ENCODE data around the gene CPT2. TPM values are rescaled to one million over a fixed set of nuclear protein-coding genes. Genes with fewer than 3 reads are reported as not detected.

Gene CPT2
- total and polyA plus RNA-seq, 2 of the 13 experiments (the other 11 are each of a cell fraction or from before 2014, with no cell fraction given), result 12.6 to 14.6 TPM

DNA sequence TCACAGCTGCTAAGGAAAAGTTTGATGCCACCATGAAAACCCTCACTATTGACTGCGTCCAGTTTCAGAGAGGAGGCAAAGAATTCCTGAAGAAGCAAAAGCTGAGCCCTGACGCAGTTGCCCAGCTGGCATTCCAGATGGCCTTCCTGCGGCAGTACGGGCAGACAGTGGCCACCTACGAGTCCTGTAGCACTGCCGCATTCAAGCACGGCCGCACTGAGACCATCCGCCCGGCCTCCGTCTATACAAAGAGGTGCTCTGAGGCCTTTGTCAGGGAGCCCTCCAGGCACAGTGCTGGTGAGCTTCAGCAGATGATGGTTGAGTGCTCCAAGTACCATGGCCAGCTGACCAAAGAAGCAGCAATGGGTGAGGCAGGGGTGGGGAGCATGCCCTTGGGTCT, 14.3 kb downstream of the CPT2 start:
- Histone ChIP-seq H4K20me1 (ENCODE audit: insufficient read depth, low read length) (no peaks in the 10 kb centered on the region), H3K4me1 (ENCODE audit: insufficient read depth, low read length) (no peaks in the 10 kb centered on the region), H3K9ac (ENCODE audit: insufficient read depth, low read depth, low read length) (no peak overlapping the region), H3K36me3 (replicated peaks in 1 of 2; ENCODE audit: control insufficient read depth in 1 of 2, insufficient read depth in 2 of 2, low read length in 2 of 2) (peaks cover 21 to 55% of the 10 kb centered on the region in 2 experiments; a peak in 4 of 5 replicates), H3K79me2 (ENCODE audit: insufficient read depth, low read length) (no peaks in the 10 kb centered on the region), H2AFZ (ENCODE audit: low read length) (no peak overlapping the region), H3K4me3 (replicated peaks in 1 of 3; ENCODE audit: insufficient read depth in 1 of 3, low read depth in 2 of 3, low read length in 3 of 3) (no peak overlapping the region), H3K27me3 (ENCODE audit: control insufficient read depth in 1 of 2, insufficient read depth in 2 of 2, low read length in 2 of 2) (no peaks in the 10 kb centered on the region), H3K4me2 (ENCODE audit: low read depth, low read length) (no peak overlapping the region), H3K27ac (ENCODE audit: extremely low read length, insufficient read depth, low read length) (no peak overlapping the region), H3K9me3 (ENCODE audit: low read length) (peaks cover 9% of the 10 kb centered on the region; the same call in 1 of the 2 replicates)
- ChIA-PET CTCF (ENCODE audit: low intra/inter-chr PET ratio, low total read pairs) (no interaction called here), POLR2A (no interaction called here)
- FAIRE-seq, result no peak
- WGBS (ENCODE audit: low lambda C conversion rate), result 100% methylated on average over 9 of the region's 11 CpGs
- no TSS peak for BruUV-seq (replicated peaks)
- ATAC-seq, result no peak; the same call in 2 of the 3 replicates
- in situ Hi-C loops (cut with HindIII; ENCODE audit: extremely low pct_ligation_motif_present, low pct_unique_long_range_greater_than_20kb) (no loop called here), intact Hi-C loops (cut with micrococcal nuclease; ENCODE audit: unreplicated experiment) (no loop called here)
- DNase-seq (ENCODE audit: low spot score), result no peak
- TF ChIP-seq, protein P1, sequence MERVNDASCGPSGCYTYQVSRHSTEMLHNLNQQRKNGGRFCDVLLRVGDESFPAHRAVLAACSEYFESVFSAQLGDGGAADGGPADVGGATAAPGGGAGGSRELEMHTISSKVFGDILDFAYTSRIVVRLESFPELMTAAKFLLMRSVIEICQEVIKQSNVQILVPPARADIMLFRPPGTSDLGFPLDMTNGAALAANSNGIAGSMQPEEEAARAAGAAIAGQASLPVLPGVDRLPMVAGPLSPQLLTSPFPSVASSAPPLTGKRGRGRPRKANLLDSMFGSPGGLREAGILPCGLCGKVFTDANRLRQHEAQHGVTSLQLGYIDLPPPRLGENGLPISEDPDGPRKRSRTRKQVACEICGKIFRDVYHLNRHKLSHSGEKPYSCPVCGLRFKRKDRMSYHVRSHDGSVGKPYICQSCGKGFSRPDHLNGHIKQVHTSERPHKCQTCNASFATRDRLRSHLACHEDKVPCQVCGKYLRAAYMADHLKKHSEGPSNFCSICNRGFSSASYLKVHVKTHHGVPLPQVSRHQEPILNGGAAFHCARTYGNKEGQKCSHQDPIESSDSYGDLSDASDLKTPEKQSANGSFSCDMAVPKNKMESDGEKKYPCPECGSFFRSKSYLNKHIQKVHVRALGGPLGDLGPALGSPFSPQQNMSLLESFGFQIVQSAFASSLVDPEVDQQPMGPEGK (CRISPR knock-in tag; IDR thresholded peaks at IDR 0.05), result no peak
- TF ChIP-seq HDAC6 (IDR thresholded peaks at IDR 0.05; ENCODE audit: low read depth, low read length) (no peak), SATB2 (CRISPR knock-in tag; IDR thresholded peaks at IDR 0.05) (no peak), SP140L (CRISPR knock-in tag; IDR thresholded peaks at IDR 0.05; ENCODE audit: borderline replicate concordance) (no peak), CEBPG (CRISPR knock-in tag; IDR thresholded peaks at IDR 0.05) (no peak), ZNF232 (CRISPR knock-in tag; IDR thresholded peaks at IDR 0.05; ENCODE audit: borderline replicate concordance) (no peak), SCMH1 (CRISPR knock-in tag; IDR thresholded peaks at IDR 0.05; ENCODE audit: borderline replicate concordance) (no peak), NFRKB (IDR thresholded peaks at IDR 0.05) (no peak), NR2F2 (IDR thresholded peaks at IDR 0.05; ENCODE audit: borderline replicate concordance, low read depth) (no peak), MTF1 (CRISPR knock-in tag; IDR thresholded peaks at IDR 0.05) (no peak), FIP1L1 (IDR thresholded peaks at IDR 0.05; ENCODE audit: borderline replicate concordance, insufficient read depth, low read depth, low read length) (no peak)
- TF ChIP-seq, protein P2, sequence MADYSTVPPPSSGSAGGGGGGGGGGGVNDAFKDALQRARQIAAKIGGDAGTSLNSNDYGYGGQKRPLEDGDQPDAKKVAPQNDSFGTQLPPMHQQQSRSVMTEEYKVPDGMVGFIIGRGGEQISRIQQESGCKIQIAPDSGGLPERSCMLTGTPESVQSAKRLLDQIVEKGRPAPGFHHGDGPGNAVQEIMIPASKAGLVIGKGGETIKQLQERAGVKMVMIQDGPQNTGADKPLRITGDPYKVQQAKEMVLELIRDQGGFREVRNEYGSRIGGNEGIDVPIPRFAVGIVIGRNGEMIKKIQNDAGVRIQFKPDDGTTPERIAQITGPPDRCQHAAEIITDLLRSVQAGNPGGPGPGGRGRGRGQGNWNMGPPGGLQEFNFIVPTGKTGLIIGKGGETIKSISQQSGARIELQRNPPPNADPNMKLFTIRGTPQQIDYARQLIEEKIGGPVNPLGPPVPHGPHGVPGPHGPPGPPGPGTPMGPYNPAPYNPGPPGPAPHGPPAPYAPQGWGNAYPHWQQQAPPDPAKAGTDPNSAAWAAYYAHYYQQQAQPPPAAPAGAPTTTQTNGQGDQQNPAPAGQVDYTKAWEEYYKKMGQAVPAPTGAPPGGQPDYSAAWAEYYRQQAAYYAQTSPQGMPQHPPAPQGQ (CRISPR knock-in tag; IDR thresholded peaks at IDR 0.05; ENCODE audit: borderline replicate concordance), result no peak
- TF ChIP-seq, protein P3, sequence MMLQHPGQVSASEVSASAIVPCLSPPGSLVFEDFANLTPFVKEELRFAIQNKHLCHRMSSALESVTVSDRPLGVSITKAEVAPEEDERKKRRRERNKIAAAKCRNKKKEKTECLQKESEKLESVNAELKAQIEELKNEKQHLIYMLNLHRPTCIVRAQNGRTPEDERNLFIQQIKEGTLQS (CRISPR knock-in tag; IDR thresholded peaks at IDR 0.05), result no peak
- TF ChIP-seq, protein P4, sequence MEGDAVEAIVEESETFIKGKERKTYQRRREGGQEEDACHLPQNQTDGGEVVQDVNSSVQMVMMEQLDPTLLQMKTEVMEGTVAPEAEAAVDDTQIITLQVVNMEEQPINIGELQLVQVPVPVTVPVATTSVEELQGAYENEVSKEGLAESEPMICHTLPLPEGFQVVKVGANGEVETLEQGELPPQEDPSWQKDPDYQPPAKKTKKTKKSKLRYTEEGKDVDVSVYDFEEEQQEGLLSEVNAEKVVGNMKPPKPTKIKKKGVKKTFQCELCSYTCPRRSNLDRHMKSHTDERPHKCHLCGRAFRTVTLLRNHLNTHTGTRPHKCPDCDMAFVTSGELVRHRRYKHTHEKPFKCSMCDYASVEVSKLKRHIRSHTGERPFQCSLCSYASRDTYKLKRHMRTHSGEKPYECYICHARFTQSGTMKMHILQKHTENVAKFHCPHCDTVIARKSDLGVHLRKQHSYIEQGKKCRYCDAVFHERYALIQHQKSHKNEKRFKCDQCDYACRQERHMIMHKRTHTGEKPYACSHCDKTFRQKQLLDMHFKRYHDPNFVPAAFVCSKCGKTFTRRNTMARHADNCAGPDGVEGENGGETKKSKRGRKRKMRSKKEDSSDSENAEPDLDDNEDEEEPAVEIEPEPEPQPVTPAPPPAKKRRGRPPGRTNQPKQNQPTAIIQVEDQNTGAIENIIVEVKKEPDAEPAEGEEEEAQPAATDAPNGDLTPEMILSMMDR (CRISPR knock-in tag; IDR thresholded peaks at IDR 0.05), result no peak
- TF ChIP-seq, protein P5, sequence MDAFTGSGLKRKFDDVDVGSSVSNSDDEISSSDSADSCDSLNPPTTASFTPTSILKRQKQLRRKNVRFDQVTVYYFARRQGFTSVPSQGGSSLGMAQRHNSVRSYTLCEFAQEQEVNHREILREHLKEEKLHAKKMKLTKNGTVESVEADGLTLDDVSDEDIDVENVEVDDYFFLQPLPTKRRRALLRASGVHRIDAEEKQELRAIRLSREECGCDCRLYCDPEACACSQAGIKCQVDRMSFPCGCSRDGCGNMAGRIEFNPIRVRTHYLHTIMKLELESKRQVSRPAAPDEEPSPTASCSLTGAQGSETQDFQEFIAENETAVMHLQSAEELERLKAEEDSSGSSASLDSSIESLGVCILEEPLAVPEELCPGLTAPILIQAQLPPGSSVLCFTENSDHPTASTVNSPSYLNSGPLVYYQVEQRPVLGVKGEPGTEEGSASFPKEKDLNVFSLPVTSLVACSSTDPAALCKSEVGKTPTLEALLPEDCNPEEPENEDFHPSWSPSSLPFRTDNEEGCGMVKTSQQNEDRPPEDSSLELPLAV (CRISPR knock-in tag; conservative IDR thresholded peaks at IDR 0.05; ENCODE audit: low read depth), result no peak
- TF ChIP-seq, protein P6, sequence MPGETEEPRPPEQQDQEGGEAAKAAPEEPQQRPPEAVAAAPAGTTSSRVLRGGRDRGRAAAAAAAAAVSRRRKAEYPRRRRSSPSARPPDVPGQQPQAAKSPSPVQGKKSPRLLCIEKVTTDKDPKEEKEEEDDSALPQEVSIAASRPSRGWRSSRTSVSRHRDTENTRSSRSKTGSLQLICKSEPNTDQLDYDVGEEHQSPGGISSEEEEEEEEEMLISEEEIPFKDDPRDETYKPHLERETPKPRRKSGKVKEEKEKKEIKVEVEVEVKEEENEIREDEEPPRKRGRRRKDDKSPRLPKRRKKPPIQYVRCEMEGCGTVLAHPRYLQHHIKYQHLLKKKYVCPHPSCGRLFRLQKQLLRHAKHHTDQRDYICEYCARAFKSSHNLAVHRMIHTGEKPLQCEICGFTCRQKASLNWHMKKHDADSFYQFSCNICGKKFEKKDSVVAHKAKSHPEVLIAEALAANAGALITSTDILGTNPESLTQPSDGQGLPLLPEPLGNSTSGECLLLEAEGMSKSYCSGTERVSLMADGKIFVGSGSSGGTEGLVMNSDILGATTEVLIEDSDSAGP (CRISPR knock-in tag; IDR thresholded peaks at IDR 0.05; ENCODE audit: borderline replicate concordance), result no peak
